GM18868 (cell line): Measurements from ENCODE around the gene RETN.
A peak's percentile ranks its signal among the peaks of the same experiment; 100 is the strongest.

Source experiments
- ATAC-seq: cut with Tn5 transposase; IDR thresholded peaks from one replicate; pipeline ENCODE4 v1.9.1; 2021; ENCODE audit warnings: mild to moderate bottlenecking, moderate library complexity; ENCODE audit not compliant: unreplicated experiment

The RETN gene

GRCh38 chr19:7681340-7682174 is 12.7 kb downstream of the RETN start:
- ATAC-seq, result peak; percentile 44

- ATAC-seq, result no peak
Observed at GRCh38 chr19:7682175-7682855, 13.5 kb downstream of the RETN start.

GRCh38 chr19:7685546-7686445 is 16.9 kb downstream of the RETN start:
- no peak for ATAC-seq

GRCh38 chr19:7687177-7687576 is 18.3 kb downstream of the RETN start:
- ATAC-seq, result no peak

- no peak for ATAC-seq
Observed at GRCh38 chr19:7689165-7689564, 20.3 kb downstream of the RETN start.

- ATAC-seq, result no peak
Observed at GRCh38 chr19:7690779-7691258, 22.0 kb downstream of the RETN start.

GRCh38 chr19:7691497-7691896 is 22.6 kb downstream of the RETN start:
- ATAC-seq, result no peak

- ATAC-seq, result no peak
Observed at GRCh38 chr19:7692417-7693088, 23.7 kb downstream of the RETN start.

GRCh38 chr19:7694499-7694898 is 25.6 kb downstream of the RETN start:
- peak; percentile 35 for ATAC-seq

GRCh38 chr19:7697721-7698287 is 29.0 kb downstream of the RETN start:
- ATAC-seq, result no peak

GRCh38 chr19:7698583-7698982 is 29.7 kb downstream of the RETN start:
- ATAC-seq, result no peak

GRCh38 chr19:7699003-7699402 is 30.2 kb downstream of the RETN start:
- ATAC-seq, result no peak

GRCh38 chr19:7699417-7700401 is 30.9 kb downstream of the RETN start:
- ATAC-seq, result no peak

- ATAC-seq, result no peak
Observed at GRCh38 chr19:7701049-7701653, 32.3 kb downstream of the RETN start.

GRCh38 chr19:7701654-7702457 is 33.0 kb downstream of the RETN start, which contains the start of gene FCER2:
Gene FCER2 (minus strand): TSS chr19:7702131. CDS start chr19:7699760, 2,371 bp downstream.
- ATAC-seq, result peak; percentile 51

GRCh38 chr19:7703332-7703731 is 34.5 kb downstream of the RETN start:
- ATAC-seq, result no peak

- ATAC-seq, result no peak
Observed at GRCh38 chr19:7704280-7705060, 35.6 kb downstream of the RETN start.
